GM21529 (cell line): Measurements from ENCODE around the gene EREG.

Experiments
- ATAC-seq: cut with Tn5 transposase; IDR thresholded peaks from one replicate; pipeline ENCODE4 v1.9.1; 2021; ENCODE audit not compliant: unreplicated experiment

The EREG gene

DNA sequence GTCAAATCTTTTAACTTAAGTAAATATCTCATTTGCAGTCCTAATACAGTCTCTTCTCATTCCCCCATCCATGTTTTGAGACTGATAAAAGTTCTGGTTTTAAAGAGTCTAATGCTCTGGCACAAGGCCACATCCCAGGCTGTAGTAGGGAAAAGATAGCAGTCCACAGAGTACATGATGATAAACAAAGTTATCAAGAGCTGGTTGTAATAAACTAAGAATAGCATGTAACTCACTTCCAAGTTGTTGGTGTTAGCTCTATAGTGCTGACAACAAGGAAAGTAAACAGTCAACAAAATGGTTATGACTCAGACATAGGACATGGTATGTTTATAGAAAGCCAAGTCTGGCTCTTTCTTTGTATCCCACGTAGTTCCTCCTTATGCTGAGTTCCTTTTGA lies 58.2 kb downstream of the EREG start:
- no peak for ATAC-seq

DNA sequence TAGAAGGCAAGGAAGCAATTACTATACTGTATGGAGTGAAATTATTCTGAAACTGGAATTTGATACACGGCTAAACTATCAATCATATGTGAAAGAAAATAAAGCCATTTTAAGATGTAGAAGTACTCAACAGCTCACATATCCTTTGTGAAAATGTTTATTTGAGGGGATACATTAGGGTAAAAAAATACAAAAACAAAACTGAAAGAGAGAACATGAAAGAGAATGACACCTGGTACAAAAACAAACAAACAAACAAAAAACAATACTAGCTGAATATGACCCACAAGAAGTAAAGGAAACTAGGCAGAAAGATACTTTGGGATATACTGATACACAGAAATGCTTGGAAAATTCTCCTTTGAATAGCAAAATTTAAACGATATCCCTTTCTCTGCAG lies 59.2 kb downstream of the EREG start:
- no peak for ATAC-seq

DNA sequence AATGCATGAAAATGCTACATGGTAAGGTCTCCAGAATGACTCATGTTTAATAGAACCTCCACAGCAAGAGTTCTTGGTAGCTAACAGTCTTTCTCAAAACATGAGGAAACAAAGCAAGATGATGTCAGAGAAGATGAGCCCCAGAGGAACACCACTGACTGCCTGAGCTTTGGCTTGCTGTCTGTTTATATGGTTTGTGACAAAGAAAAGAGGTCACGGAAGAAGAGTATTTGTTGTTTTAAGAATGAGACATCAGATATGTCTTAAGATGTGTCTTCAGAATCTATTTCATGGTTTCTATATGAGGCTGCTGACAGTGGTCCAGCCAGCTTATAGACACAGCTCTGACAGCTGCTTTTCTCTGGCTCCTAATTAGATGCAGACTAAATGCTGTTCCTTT lies 61.2 kb downstream of the EREG start:
- ATAC-seq, result no peak

DNA sequence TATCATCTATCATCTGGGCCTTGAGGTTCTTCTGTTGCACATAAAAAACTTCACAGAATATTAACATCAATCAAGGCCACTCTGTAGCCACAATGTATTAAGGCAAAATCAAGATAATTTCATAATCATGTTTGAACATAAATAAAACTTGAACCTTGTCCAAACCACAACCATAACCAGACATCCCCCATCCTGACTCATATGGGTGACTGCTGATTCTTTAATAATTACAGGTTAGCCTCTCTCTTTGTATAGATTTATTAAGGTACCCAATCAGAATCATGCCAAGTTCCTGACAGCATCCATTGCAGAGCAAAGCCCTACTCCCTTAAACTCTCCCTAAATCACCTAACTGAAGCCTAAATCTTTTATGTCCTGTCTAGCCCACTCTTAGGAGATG lies 63.3 kb downstream of the EREG start:
- no peak for ATAC-seq

DNA sequence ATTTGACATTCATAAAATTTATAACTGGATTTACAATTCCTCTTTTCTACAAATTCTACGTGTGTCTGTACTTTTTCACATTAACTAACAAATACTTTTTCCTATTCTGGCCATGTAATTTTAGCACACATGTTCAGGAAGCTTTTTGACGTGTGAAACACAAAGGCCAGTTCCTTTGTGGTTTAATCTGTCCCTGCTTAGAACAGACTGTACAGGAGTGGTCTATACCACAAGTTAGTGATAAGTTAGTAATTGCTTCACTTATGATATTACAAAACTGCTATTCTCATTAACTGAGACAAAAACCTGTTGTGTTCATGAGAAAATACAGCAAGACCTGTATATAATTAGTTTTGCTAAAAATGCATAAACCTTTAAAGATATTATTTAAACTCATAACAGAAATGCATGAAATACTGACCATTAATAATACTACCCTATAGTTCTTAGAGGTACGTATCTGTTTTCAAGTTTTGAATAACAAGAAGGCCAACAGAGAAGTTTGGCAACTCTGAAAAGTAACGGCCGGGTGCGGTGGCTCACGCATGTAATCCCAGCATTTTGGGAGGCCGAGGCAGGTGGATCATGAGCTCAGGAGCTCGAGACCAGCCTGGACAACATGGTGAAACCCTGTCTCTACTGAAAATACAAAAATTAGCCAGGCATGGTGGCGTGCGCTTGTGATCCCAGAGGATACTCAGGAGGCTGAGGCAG lies 66.3 kb downstream of the EREG start:
- peak; percentile 52 for ATAC-seq

DNA sequence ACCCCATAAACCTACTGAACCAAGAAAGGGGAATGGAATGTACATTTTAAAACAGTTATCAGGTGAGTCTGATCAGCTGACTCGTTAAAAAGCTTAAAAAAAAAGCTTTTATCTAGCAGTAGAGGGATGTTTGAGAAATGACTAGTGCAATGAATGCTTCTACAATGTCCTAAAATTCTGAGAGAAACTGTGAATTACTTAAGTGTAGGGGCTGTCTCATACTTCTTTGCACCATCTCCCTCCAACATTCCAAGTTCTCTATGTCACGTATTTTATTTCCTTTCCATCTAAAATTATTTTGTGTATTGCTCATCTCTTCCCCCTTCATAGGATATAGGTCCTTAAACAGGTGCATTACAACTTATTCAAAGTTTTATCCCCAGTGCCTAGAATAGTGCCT lies 68.1 kb downstream of the EREG start:
- no peak for ATAC-seq

DNA sequence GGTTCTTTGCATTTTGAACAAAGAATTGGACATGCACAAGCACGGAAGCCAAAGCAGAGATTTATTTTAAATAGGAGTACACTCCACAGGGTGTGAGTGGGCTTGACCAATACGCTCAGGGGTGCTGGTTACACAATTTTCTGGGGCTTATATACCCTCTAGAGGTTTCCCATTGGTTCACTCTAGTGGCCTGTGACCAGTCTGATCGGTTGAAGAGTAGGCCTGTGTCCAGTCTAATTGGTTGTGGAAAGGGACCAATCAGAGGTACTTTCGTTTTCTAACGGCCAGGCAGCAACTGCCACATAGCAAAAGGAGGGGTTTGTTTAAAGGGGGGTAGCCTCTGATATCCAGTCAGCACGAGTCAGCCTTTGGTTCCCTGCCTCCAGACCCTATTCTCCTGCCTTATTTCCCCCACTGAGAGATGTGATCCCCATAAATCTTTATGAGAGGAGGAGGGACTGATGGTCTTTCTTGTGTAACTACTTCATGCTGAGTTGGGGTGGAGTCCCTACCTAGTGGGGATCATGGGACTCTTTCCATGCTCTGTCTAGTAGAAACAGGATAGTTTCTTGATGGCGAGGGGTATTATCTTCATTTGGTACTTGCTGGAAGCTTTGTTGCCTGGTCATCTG lies 68.7 kb downstream of the EREG start:
- ATAC-seq, result no peak

DNA sequence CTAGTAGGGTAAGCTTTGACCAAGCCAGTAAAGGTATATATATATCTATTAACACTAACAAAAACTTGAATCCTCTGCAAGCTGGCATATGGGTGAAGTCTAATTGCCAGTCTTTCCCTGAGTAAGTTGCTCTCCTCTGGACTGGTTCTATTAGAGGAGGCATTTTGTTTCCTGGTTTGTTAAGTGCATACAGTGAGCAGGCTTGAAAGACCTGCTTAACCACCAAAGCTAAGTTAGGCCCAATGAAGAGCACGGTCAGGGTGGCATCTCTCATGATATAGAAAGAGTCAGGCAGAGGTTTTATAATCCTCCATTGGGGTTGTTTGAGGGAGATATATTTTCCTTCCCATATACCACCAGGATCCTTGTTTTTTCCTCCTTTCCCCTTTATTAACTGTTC lies 70.4 kb downstream of the EREG start:
- no peak for ATAC-seq

DNA sequence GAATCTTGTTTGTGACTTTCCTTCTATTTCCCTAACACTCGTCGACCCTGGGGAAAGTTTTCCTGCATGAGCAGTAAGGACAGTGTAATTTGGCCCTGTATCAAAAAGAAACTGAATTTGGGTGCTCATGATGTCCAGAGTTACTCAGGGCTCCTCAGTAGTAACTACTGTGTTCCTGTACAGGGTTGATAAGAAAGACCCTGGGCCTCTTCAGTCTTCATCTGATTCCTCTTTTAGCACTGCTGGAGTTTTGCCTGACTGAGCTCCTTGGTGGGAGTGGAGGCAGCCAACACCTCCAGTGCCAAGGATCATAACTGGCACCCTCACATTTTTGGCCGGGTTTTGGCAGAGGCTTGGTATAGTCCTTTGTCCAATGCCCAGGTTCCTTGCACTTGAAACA lies 72.9 kb downstream of the EREG start:
- ATAC-seq, result no peak
